ENCODE results near the gene DNAH6. TPM values are rescaled to one million over a fixed set of nuclear protein-coding genes. Genes with fewer than 3 reads are reported as not detected.
"Not testable (repeated sequence)": the region's sequence is repeated elsewhere in the genome, so short reads cannot be mapped to it uniquely, and the experiment has no call there.

The DNAH6 gene
- total RNA-seq, 4 donors from 2014 or later = 0.06 to 0.38 (median 0.13) TPM; not detected in 1

- Histone ChIP-seq H3K27me3 (peaks cover 0 to 4% (median 0%) of the 10 kb centered on the region in 4 donors), H3K9me3 (no peaks in the 10 kb centered on the region), H3K4me3 (no peak overlapping the region), H3K4me1 (no peaks in the 10 kb centered on the region), H3K36me3 (no peaks in the 10 kb centered on the region), H3K27ac (no peak overlapping the region)
- DNase-seq = no peak
- WGBS, 2 donors = 74 to 79% methylated on average over 3 of the region's 3 CpGs
- intact Hi-C loops (cut with DNase I) = no loop called here
- TF ChIP-seq CTCF (IDR thresholded peaks at IDR 0.05) (no peak), POLR2A (IDR thresholded peaks at IDR 0.05) (no peak)
These were observed 349.8 kb downstream of the DNAH6 start for GRCh38 chr2:84866122-84866521.

- H3K4me1 ChIP-seq; H3K4me3 ChIP-seq; H3K36me3 ChIP-seq; DNase-seq; H3K27ac ChIP-seq; H3K27me3 ChIP-seq; H3K9me3 ChIP-seq; intact Hi-C loops (cut with DNase I): not testable (repeated sequence)
- 99 to 100% methylated on average over 4 of the region's 4 CpGs for WGBS, 2 donors
These were observed 352.0 kb downstream of the DNAH6 start for GRCh38 chr2:84868327-84868726.

Other genes starting within 250 kb of the DNAH6 start
- 10 to 100 TPM; 66.6 to 90.6 (median 78.0) TPM for gene SUCLG1, start 57.2 kb upstream of the DNAH6 start, total RNA-seq

Data from esophagus squamous epithelium (tissue), 5 donors.